IMR-90 (cell line): ENCODE data around the gene SIT1. TPM values are rescaled to one million over a fixed set of nuclear protein-coding genes. Genes with fewer than 3 reads are reported as not detected.

Source experiments
- ATAC-seq: fragments of 200-7000 bp; cut with Tn5 transposase; 2 replicates; pipeline ENCODE4 v1.9.1; 2020; ENCODE audit warnings: low read depth, mild to moderate bottlenecking, moderate library complexity
- BruUV-seq: library from RNA; stranded (reverse); fragments of 400-500 nt; replicated peaks from 2 replicates; lab custom pipeline; 2021; lab: Mats Ljungman, UMichigan
- CTCF ChIA-PET: fragments of 300-600 bp; formaldehyde crosslinking; extraction: SDS; loops from one replicate; lab custom pipeline; 2021; ENCODE audit warnings: antibody characterized with exemption; lab: Yijun Ruan, JAX
- POLR2A ChIA-PET: fragments of 300-600 bp; sonication (Branson Sonifier 250); formaldehyde crosslinking; loops from one replicate; lab custom pipeline; 2022; ENCODE audit warnings: antibody characterized with exemption; ENCODE audit not compliant: unreplicated experiment; lab: Charles Lee
- DNase-seq: peaks from one replicate; pipeline ENCODE4 v3.0.0; 2013
- H2AFZ ChIP-seq: replicated peaks from 2 replicates; pipeline ENCODE3; 2013; ENCODE audit warnings: low read length, mild to moderate bottlenecking; ENCODE audit not compliant: poor library complexity
- H2AK5ac ChIP-seq: 2 replicates; pipeline ENCODE4 v1.6.1; 2013; ENCODE audit warnings: low read depth, low read length, inconsistent platforms
- H2AK9ac ChIP-seq: replicated peaks from 2 replicates; pipeline ENCODE3; 2013; ENCODE audit warnings: mild to moderate bottlenecking, low read depth, low read length, moderate library complexity; ENCODE audit not compliant: poor library complexity
- H2BK120ac ChIP-seq: 2 replicates; pipeline ENCODE4 v1.6.1; 2013; ENCODE audit warnings: low read depth, low read length, inconsistent platforms
- H2BK15ac ChIP-seq: 3 replicates; pipeline ENCODE4 v1.6.1; 2013; ENCODE audit warnings: low read depth, low read length, inconsistent platforms
- H2BK20ac ChIP-seq: 2 replicates; pipeline ENCODE4 v1.6.1; 2013; ENCODE audit warnings: low read depth, mild to moderate bottlenecking, inconsistent platforms, low read length, moderate library complexity
- H2BK5ac ChIP-seq: 2 replicates; pipeline ENCODE4 v1.6.1; 2013; ENCODE audit warnings: mild to moderate bottlenecking, low read depth, low read length, inconsistent platforms; ENCODE audit not compliant: poor library complexity, severe bottlenecking
- H3K14ac ChIP-seq: replicated peaks from 2 replicates; pipeline ENCODE4 v1.6.1; 2013; ENCODE audit warnings: low read depth, low read length, inconsistent platforms
- H3K18ac ChIP-seq: 2 replicates; pipeline ENCODE4 v1.6.1; 2013; ENCODE audit warnings: low read depth, low read length, control low read depth
- H3K23ac ChIP-seq: 2 replicates; pipeline ENCODE4 v1.6.1; 2013; ENCODE audit warnings: low read depth, low read length, inconsistent platforms
- H3K27ac ChIP-seq: 2 replicates; pipeline ENCODE4 v1.5.1; 2013; ENCODE audit warnings: mild to moderate bottlenecking, control low read depth, low read length; ENCODE audit not compliant: insufficient read depth
- H3K27me3 ChIP-seq: 2 replicates; pipeline ENCODE4 v1.6.1; 2013; ENCODE audit warnings: low read length; ENCODE audit not compliant: control insufficient read depth, insufficient read depth
- H3K36me3 ChIP-seq: 2 replicates; pipeline ENCODE4 v1.6.1; 2013; ENCODE audit warnings: low read length, mixed read lengths; ENCODE audit not compliant: control insufficient read depth, insufficient read depth
- H3K4ac ChIP-seq: 2 replicates; pipeline ENCODE4 v1.6.1; 2013; ENCODE audit warnings: low read depth, low read length, inconsistent platforms
- H3K4me1 ChIP-seq: 2 replicates; pipeline ENCODE4 v1.6.1; 2013; ENCODE audit warnings: low read length, mixed read lengths; ENCODE audit not compliant: control insufficient read depth, insufficient read depth
- H3K4me2 ChIP-seq: 2 replicates; pipeline ENCODE4 v1.6.1; 2013; ENCODE audit warnings: low read depth, mild to moderate bottlenecking, control low read depth, low read length, moderate library complexity
- H3K4me3 ChIP-seq: 2 replicates; pipeline ENCODE4 v1.5.1; 2013; ENCODE audit warnings: low read depth, mild to moderate bottlenecking, control low read depth, low read length, moderate library complexity; ENCODE audit not compliant: insufficient read depth
- H3K56ac ChIP-seq: 2 replicates; pipeline ENCODE4 v1.6.1; 2013; ENCODE audit warnings: low read length, inconsistent platforms; ENCODE audit not compliant: insufficient read depth; ENCODE audit errors: extremely low read depth
- H3K79me1 ChIP-seq, 2 experiments: 2 replicates each; pipeline ENCODE4 v1.6.1; 2013; ENCODE audit warnings: low read length in 2 of 2, inconsistent platforms in 1 of 2, low read depth in 1 of 2
- H3K9ac ChIP-seq: 2 replicates; pipeline ENCODE4 v1.6.1; 2013; ENCODE audit warnings: low read depth, low read length, control low read depth
- H3K9me1 ChIP-seq: 2 replicates; pipeline ENCODE4 v1.6.1; 2013; ENCODE audit warnings: low read length, inconsistent platforms; ENCODE audit not compliant: insufficient read depth
- H3K9me3 ChIP-seq: 2 replicates; pipeline ENCODE4 v1.6.1; 2013; ENCODE audit warnings: low read length; ENCODE audit not compliant: control insufficient read depth, insufficient read depth
- H4K20me1 ChIP-seq: 2 replicates; pipeline ENCODE4 v1.6.1; 2013; ENCODE audit warnings: low read length, inconsistent platforms; ENCODE audit not compliant: insufficient read depth
- H4K5ac ChIP-seq: 2 replicates; pipeline ENCODE4 v1.6.1; 2013; ENCODE audit warnings: mild to moderate bottlenecking, low read depth, low read length, control low read depth
- H4K8ac ChIP-seq, 2 experiments: 2 replicates each; pipeline ENCODE4 v1.6.1; 2013; ENCODE audit warnings: low read depth in 2 of 2, low read length in 2 of 2, control low read depth in 1 of 2, inconsistent platforms in 1 of 2
- H4K91ac ChIP-seq: 2 replicates; pipeline ENCODE4 v1.6.1; 2013; ENCODE audit warnings: low read depth, low read length, inconsistent platforms; ENCODE audit not compliant: insufficient read depth
- CEBPB ChIP-seq: IDR thresholded peaks from 2 replicates; pipeline ENCODE4 v1.6.1; 2012; ENCODE audit warnings: low read depth, low read length, improper control_type of control experiment
- CTCF ChIP-seq: conservative IDR thresholded peaks from 2 replicates; pipeline ENCODE4 v1.5.1; 2012; ENCODE audit warnings: mild to moderate bottlenecking, low read depth, low read length, improper control_type of control experiment
- ELK1 ChIP-seq: fragments of 150-350 bp; IDR thresholded peaks from 2 replicates; pipeline ENCODE4 v1.6.1; 2016; ENCODE audit warnings: low read depth, mild to moderate bottlenecking, low read length, moderate library complexity, borderline replicate concordance
- FOS ChIP-seq: fragments of 150-350 bp; IDR thresholded peaks from 2 replicates; pipeline ENCODE4 v1.6.1; 2016; ENCODE audit warnings: low read depth, low read length
- MAFK ChIP-seq: IDR thresholded peaks from 2 replicates; pipeline ENCODE4 v1.6.1; 2012; ENCODE audit warnings: low read depth, low read length, improper control_type of control experiment
- MAZ ChIP-seq: IDR thresholded peaks from 2 replicates; pipeline ENCODE4 v1.6.1; 2012; ENCODE audit warnings: low read depth, mild to moderate bottlenecking, low read length, improper control_type of control experiment, moderate library complexity, borderline replicate concordance
- MXI1 ChIP-seq: IDR thresholded peaks from 2 replicates; pipeline ENCODE4 v1.6.1; 2012; ENCODE audit warnings: low read depth, mild to moderate bottlenecking, low read length, moderate library complexity, borderline replicate concordance
- NFE2L2 ChIP-seq: fragments of 150-350 bp; IDR thresholded peaks from 2 replicates; pipeline ENCODE4 v1.6.1; 2016; ENCODE audit warnings: low read depth, mild to moderate bottlenecking, low read length
- POLR2A ChIP-seq: IDR thresholded peaks from 2 replicates; pipeline ENCODE4 v1.6.1; 2012; ENCODE audit warnings: mild to moderate bottlenecking, low read depth, low read length
- RAD21 ChIP-seq: IDR thresholded peaks from 2 replicates; pipeline ENCODE4 v1.6.1; 2012; ENCODE audit warnings: low read length, improper control_type of control experiment
- RFX5 ChIP-seq: IDR thresholded peaks from 2 replicates; pipeline ENCODE4 v1.8.0; 2012; ENCODE audit warnings: low read depth, mild to moderate bottlenecking, low read length, moderate library complexity
- SMC3 ChIP-seq: fragments of 150-350 bp; IDR thresholded peaks from 2 replicates; pipeline ENCODE4 v1.6.1; 2016; ENCODE audit warnings: low read depth, mild to moderate bottlenecking, antibody characterized with exemption, low read length, moderate library complexity
- USF2 ChIP-seq: fragments of 150-350 bp; IDR thresholded peaks from 2 replicates; pipeline ENCODE4 v1.6.1; 2017; ENCODE audit warnings: mild to moderate bottlenecking, antibody characterized with exemption, low read length, low read depth
- WGBS, 2 experiments: methylation state at CpG; one replicate each; pipeline versions ENCODE4 v1.1.5 to v1.1.7; 2013; ENCODE audit warnings: missing lambda C conversion rate in 2 of 2; ENCODE audit not compliant: insufficient read length in 1 of 2; ENCODE audit errors: extremely low coverage in 2 of 2; 5-methylcytosine and 5-hydroxymethylcytosine counted together
- dilution Hi-C: fragments of 300-500 bp; cut with HindIII; formaldehyde crosslinking; loops from one replicate; pipeline ENCODE4 v1.14.3; 2018; ENCODE audit warnings: low sequenced_read_pairs; ENCODE audit not compliant: unreplicated experiment
- in situ Hi-C: fragments of 300-500 bp; cut with MboI; formaldehyde crosslinking; loops from 3 replicates; pipeline ENCODE4 v1.14.3; 2019; ENCODE audit warnings: low sequenced_read_pairs, inconsistent platforms, mixed read lengths
- intact Hi-C: fragments of 100-400 bp; cut with micrococcal nuclease; formaldehyde crosslinking; loops from 2 replicates; pipeline ENCODE4 v1.10.0; 2022
- polyA plus RNA-seq, 3 experiments: library from polyadenylated mRNA; depleted of rRNA; stranded (reverse); fragments of >200 nt; gene quantifications; 2 replicates each; pipeline ENCODE4 v1.2.3, GENCODE V29; 2012; ENCODE audit warnings: low replicate concordance in 1 of 3
- total RNA-seq: library from RNA; depleted of rRNA; stranded (reverse); fragments of >200 nt; gene quantifications from 2 replicates; pipeline ENCODE4 v1.2.3, GENCODE V29; 2012

The SIT1 gene
- total and polyA plus RNA-seq, 2 of the 4 experiments (the other 2 are of a cell fraction), result not detected

DNA sequence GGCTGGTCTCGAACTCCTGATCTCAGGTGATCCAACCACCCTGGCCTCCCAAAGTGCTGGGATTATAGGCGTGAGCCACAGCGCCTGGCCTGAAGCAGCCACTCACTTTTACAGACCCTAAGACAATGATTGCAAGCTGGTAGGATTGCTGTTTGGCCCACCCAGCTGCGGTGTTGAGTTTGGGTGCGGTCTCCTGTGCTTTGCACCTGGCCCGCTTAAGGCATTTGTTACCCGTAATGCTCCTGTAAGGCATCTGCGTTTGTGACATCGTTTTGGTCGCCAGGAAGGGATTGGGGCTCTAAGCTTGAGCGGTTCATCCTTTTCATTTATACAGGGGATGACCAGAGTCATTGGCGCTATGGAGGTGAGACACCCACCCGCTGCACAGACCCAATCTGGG, 24.5 kb upstream of the SIT1 start (continued):
- no peak for TF ChIP-seq FOS
- no peak for TF ChIP-seq MAFK
- TF ChIP-seq MAZ, result no peak
- no peak for TF ChIP-seq NFE2L2

DNA sequence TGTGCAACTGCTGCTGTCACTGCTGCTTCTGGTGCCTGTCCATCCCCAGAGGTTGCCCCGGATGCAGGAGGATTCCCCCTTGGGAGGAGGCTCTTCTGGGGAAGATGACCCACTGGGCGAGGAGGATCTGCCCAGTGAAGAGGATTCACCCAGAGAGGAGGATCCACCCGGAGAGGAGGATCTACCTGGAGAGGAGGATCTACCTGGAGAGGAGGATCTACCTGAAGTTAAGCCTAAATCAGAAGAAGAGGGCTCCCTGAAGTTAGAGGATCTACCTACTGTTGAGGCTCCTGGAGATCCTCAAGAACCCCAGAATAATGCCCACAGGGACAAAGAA, 23.3 kb upstream of the SIT1 start:
- H3K4me3 ChIP-seq, result peak overlapping the region; percentile 16; the same call in 1 of the 2 replicates
- H3K56ac ChIP-seq, result no peak overlapping the region
- H3K4me1 ChIP-seq, result peaks cover 19% of the 10 kb centered on the region
- WGBS, 2 experiments, result no CpG with 5 or more reads among the region's 3 CpGs
- H2BK5ac ChIP-seq, result no peak overlapping the region
- no peaks in the 10 kb centered on the region for H4K20me1 ChIP-seq
- peak overlapping the region; percentile 40; the same call in 1 of the 2 replicates for H4K5ac ChIP-seq
- no peaks in the 10 kb centered on the region for H3K36me3 ChIP-seq
- dilution Hi-C loops (no loop called here), intact Hi-C loops (no loop called here), in situ Hi-C loops (no loop called here)
- H2AK5ac ChIP-seq, result peak overlapping the region; percentile 63; the same call in 1 of the 2 replicates
- peak overlapping the region; percentile 85 for H2AK9ac ChIP-seq
- H3K79me1 ChIP-seq, result no peaks in the 10 kb centered on the region; a peak in 2 of 4 replicates
- DNase-seq (no peak), ATAC-seq (no peak)
- BruUV-seq, result no TSS peak
- peak overlapping the region; percentile 47; the same call in 1 of the 2 replicates for H2BK20ac ChIP-seq
- H3K9ac ChIP-seq, result peak overlapping the region; percentile 6; the same call in 1 of the 2 replicates
- H2BK120ac ChIP-seq, result no peak overlapping the region
- peak overlapping the region; percentile 27; the same call in 1 of the 2 replicates for H3K4me2 ChIP-seq
- H3K18ac ChIP-seq, result peak overlapping the region; percentile 22; the same call in 1 of the 2 replicates
- H3K23ac ChIP-seq, result no peak overlapping the region
- no peaks in the 10 kb centered on the region for H3K9me3 ChIP-seq
- POLR2A ChIA-PET, result no interaction called here
- H2AFZ ChIP-seq, result peak overlapping the region; percentile 53
- no peaks in the 10 kb centered on the region for H3K27me3 ChIP-seq
- peak overlapping the region; percentile 70; the same call in 1 of the 2 replicates for H4K91ac ChIP-seq
- H2BK15ac ChIP-seq, result peak overlapping the region; percentile 54; the same call in 1 of the 3 replicates
- H3K9me1 ChIP-seq, result peaks cover 18% of the 10 kb centered on the region
- CTCF ChIA-PET, result interaction anchor here (1.1 kb wide), 1 partner anchor 16 kb away, joined by 3 read pairs; the partner anchor contains the start of gene CCDC107
- H3K14ac ChIP-seq, result peak overlapping the region; percentile 58; the same call in 1 of the 2 replicates
- H3K4ac ChIP-seq, result peak overlapping the region; percentile 24
- no peak overlapping the region for H3K27ac ChIP-seq
- peak overlapping the region in 1 of 2 experiments; percentile 23; a peak in 1 of 4 replicates for H4K8ac ChIP-seq
- no peak for TF ChIP-seq RAD21
- TF ChIP-seq USF2, result no peak
- no peak for TF ChIP-seq RFX5
- no peak for TF ChIP-seq MXI1
- no peak for TF ChIP-seq POLR2A
- TF ChIP-seq MAFK, result no peak
- TF ChIP-seq ELK1, result no peak
- no peak for TF ChIP-seq CTCF
- no peak for TF ChIP-seq SMC3
- TF ChIP-seq MAZ, result no peak
- no peak for TF ChIP-seq CEBPB
- TF ChIP-seq NFE2L2, result no peak
- TF ChIP-seq FOS, result no peak
